ENCODE results near the gene LRRC4C.

DNA sequence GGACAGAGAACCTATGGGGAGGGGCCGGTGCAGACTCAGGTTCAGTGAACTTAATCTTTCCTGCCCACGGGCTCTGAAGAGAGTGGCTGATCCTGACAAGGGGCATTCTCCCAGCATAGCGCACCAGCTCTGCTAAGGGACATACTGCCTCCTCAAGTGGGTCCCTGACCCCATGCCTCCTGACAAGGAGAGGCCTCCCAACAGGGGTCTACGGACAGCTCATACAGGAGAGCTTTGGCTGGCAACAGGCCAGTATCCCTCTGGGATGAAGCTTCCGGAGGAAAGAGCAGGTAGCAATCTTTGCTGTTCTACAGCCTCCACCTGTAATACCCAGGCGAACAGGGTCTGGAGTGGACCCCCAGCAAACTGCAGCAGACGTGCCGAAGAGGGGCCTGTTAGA, 394.0 kb downstream of the LRRC4C start:
- TF ChIP-seq POLR2A (IDR thresholded peaks at IDR 0.05; ENCODE audit: low read length) (no peak), GATA1 (IDR thresholded peaks at IDR 0.05; ENCODE audit: low read depth, low read length) (no peak)
